ENCODE results near the gene BMP2K. TPM values are rescaled to one million over a fixed set of nuclear protein-coding genes. Genes with fewer than 3 reads are reported as not detected.

Gene BMP2K
- polyA plus RNA-seq, 4 donors, result 9.7 to 134 (median 10.9) TPM

DNA sequence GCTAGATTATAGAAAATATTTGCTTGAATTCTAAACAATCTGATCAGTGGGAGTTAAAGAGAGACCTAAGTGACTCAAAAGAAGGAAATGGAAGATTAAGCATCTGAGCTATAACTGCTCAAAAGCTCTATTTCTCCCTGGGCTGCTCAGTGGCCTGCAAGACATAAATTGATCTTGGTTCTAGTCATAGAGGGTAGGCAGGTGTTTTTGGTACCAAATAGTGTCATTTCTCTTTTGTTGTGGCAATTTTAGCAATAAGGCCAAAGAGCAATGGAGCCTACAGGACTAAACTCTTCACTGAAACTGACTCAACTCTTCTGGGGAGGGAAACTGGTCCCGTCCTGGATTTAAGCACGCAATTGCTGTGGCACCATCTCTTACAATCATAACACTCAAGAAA, 33.9 kb upstream of the BMP2K start:
- DNase-seq (no peak), FAIRE-seq (no peak)
- Histone ChIP-seq H3K36me3 (ENCODE audit: control insufficient read depth in 3 of 3, insufficient read depth in 2 of 3, low read depth in 1 of 3, low read length in 3 of 3) (no peaks in the 10 kb centered on the region), H3K27ac (ENCODE audit: low read depth in 1 of 3, low read length in 2 of 3) (no peak overlapping the region), H3K27me3 (ENCODE audit: control insufficient read depth in 3 of 3, insufficient read depth in 3 of 3, low read length in 3 of 3) (no peaks in the 10 kb centered on the region), H3K9me3 (ENCODE audit: control insufficient read depth in 2 of 2, insufficient read depth in 1 of 2, low read depth in 1 of 2, low read length in 1 of 2) (no peaks in the 10 kb centered on the region), H3K4me1 (ENCODE audit: control insufficient read depth in 3 of 3, insufficient read depth in 2 of 3, low read depth in 1 of 3, low read length in 2 of 3) (no peaks in the 10 kb centered on the region), H3K4me3 (ENCODE audit: low read depth in 1 of 3, low read length in 3 of 3) (no peak overlapping the region)
- WGBS, 3 donors, result 88 to 94% (median 92%) methylated on average over 2 of the region's 2 CpGs

DNA sequence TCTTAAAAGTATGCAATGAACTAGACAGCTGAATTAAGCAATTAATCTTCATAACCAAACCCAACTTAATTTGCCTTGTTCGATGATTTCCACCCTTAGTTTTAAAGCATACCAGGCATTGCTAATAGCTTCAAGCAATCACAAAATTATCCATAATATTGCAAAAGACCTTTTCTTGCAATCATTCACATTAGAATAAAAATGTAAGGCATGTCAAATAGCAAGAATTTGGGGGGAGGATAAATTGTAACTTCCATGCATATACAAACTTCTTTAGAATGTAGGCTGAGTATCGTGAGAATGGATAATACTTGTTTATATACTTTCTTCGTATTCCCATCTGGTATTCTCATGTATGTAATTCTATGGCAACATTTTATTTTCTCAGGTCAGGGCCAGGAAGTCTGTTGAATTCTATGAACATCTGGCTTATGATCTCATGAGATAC, 28.7 kb upstream of the BMP2K start:
- H3K9me3 ChIP-seq (ENCODE audit: control insufficient read depth in 2 of 2, insufficient read depth in 1 of 2, low read depth in 1 of 2, low read length in 1 of 2), result no peaks in the 10 kb centered on the region
- H3K27me3 ChIP-seq (ENCODE audit: control insufficient read depth in 3 of 3, insufficient read depth in 3 of 3, low read length in 3 of 3), result no peaks in the 10 kb centered on the region
- no peaks in the 10 kb centered on the region for H3K4me1 ChIP-seq (ENCODE audit: control insufficient read depth in 3 of 3, insufficient read depth in 2 of 3, low read depth in 1 of 3, low read length in 2 of 3)
- no peak for FAIRE-seq
- 72 to 94% (median 88%) methylated on average over 3 of the region's 3 CpGs for WGBS, 3 donors
- H3K4me3 ChIP-seq (ENCODE audit: low read depth in 1 of 3, low read length in 3 of 3), result no peak overlapping the region
- no peak overlapping the region for H3K27ac ChIP-seq (ENCODE audit: low read depth in 1 of 3, low read length in 2 of 3)
- H3K36me3 ChIP-seq (ENCODE audit: control insufficient read depth in 3 of 3, insufficient read depth in 2 of 3, low read depth in 1 of 3, low read length in 3 of 3), result no peaks in the 10 kb centered on the region
- DNase-seq, result no peak

DNA sequence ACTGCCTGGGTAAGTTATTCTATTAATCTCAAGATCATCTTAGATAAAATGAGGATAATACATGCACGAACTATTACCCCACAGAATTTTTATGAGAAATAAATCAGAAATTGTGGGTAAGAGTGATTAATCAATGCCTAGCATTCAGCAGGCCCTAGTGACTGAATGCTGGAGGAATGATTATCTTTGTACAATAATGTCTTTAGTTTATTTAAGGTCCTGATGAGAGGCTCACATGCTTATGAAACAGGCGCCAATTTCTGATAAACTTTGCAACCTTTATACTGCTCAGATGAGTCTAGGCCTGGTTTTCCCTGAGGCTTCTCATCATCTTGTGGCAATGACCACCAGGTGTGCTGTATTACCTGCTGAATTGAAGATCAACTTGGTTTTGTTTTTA, 27.8 kb upstream of the BMP2K start:
- no peak for FAIRE-seq
- no peaks in the 10 kb centered on the region for H3K4me1 ChIP-seq (ENCODE audit: control insufficient read depth in 3 of 3, insufficient read depth in 2 of 3, low read depth in 1 of 3, low read length in 2 of 3)
- 47 to 62% (median 52%) methylated on average over 2 of the region's 2 CpGs for WGBS, 3 donors

DNA sequence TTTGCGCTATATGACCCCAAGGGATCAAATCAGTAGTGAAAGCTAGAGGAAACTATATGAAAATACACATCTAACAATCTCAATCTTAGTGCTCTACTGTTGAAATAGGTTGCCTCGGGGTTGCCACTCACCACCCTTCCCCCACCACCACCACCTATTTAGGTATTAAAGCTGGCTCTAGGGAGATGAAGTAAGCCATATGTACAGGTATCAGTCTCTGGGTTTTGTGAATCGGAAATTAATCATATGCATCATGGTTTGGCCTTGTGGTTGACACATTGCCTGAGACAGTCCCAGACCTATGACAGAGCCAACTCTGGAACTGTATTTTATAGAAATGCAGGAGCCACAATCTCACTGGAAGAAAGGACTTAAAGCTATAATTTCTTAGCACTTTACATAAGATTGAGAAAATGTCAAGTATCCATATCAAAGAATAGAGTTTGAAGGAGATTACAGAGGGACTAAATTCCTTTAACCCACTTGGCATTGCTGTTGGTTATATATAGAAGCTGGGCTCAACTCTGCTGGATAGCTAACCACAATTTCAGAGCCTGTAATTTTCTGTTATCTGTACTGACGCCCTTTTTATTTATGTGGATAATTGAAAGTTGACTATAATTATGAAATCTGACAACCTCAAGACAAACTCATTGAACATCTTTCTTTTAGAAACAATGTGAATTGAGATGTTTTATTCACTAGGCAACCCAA, 26.7 kb upstream of the BMP2K start:
- H3K36me3 ChIP-seq (ENCODE audit: control insufficient read depth in 3 of 3, insufficient read depth in 2 of 3, low read depth in 1 of 3, low read length in 3 of 3), result no peaks in the 10 kb centered on the region
- H3K4me1 ChIP-seq (ENCODE audit: control insufficient read depth in 3 of 3, insufficient read depth in 2 of 3, low read depth in 1 of 3, low read length in 2 of 3), result no peaks in the 10 kb centered on the region
- FAIRE-seq, result peak; percentile 67
- DNase-seq, result no peak
- no peaks in the 10 kb centered on the region for H3K27me3 ChIP-seq (ENCODE audit: control insufficient read depth in 3 of 3, insufficient read depth in 3 of 3, low read length in 3 of 3)
- WGBS, 3 donors, result 76 to 93% (median 81%) methylated on average over 4 of the region's 4 CpGs
- no peak overlapping the region for H3K27ac ChIP-seq (ENCODE audit: low read depth in 1 of 3, low read length in 2 of 3)
- H3K4me3 ChIP-seq (ENCODE audit: low read depth in 1 of 3, low read length in 3 of 3), result no peak overlapping the region
- no peaks in the 10 kb centered on the region for H3K9me3 ChIP-seq (ENCODE audit: control insufficient read depth in 2 of 2, insufficient read depth in 1 of 2, low read depth in 1 of 2, low read length in 1 of 2)

More for the DNA sequence above, 27.8 kb upstream of the BMP2K start:
- H3K4me3 ChIP-seq (ENCODE audit: low read depth in 1 of 3, low read length in 3 of 3), result no peak overlapping the region
- no peaks in the 10 kb centered on the region for H3K27me3 ChIP-seq (ENCODE audit: control insufficient read depth in 3 of 3, insufficient read depth in 3 of 3, low read length in 3 of 3)
- no peak overlapping the region for H3K27ac ChIP-seq (ENCODE audit: low read depth in 1 of 3, low read length in 2 of 3)
- no peaks in the 10 kb centered on the region for H3K36me3 ChIP-seq (ENCODE audit: control insufficient read depth in 3 of 3, insufficient read depth in 2 of 3, low read depth in 1 of 3, low read length in 3 of 3)
- DNase-seq, result peak in 1 of 2 donors; percentile 31
- H3K9me3 ChIP-seq (ENCODE audit: control insufficient read depth in 2 of 2, insufficient read depth in 1 of 2, low read depth in 1 of 2, low read length in 1 of 2), result no peaks in the 10 kb centered on the region

DNA sequence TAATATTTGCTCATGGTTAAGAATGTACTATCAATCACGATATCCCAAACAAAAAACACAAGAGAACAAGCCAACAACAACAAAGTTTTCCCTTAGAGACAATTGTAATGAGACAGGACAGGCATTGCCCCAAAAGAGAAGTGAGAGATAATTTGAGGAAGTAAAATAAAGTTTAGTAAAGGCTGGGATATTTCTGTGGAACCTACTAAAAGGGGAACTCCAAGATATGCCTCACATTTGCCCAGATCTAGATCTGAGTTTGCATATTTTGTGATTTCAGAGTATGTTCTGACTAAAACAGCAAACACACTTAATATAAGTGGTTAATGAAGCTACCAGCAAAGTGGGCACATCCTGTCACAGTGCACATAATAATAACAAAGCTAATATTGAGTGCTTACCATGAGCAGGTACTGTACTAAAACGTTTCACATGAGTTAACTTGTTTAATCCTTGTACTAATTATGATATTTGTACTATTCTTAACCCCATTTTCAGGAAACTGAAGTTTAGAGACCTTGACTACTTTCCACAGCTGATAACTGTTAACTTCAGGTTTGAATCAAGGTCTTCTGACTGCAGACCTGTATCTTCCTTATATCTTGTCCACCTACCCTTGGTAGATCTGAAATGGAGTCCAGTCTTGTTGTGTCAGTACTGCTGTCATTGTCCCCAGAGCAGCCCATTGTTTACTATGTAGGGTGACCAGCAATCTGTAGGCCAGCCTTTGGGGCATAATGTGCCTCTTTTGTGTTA, 26.0 kb upstream of the BMP2K start:
- H3K4me1 ChIP-seq (ENCODE audit: control insufficient read depth in 3 of 3, insufficient read depth in 2 of 3, low read depth in 1 of 3, low read length in 2 of 3), result no peaks in the 10 kb centered on the region
- no peak overlapping the region for H3K27ac ChIP-seq (ENCODE audit: low read depth in 1 of 3, low read length in 2 of 3)
- H3K4me3 ChIP-seq (ENCODE audit: low read depth in 1 of 3, low read length in 3 of 3), result no peak overlapping the region
- H3K36me3 ChIP-seq (ENCODE audit: control insufficient read depth in 3 of 3, insufficient read depth in 2 of 3, low read depth in 1 of 3, low read length in 3 of 3), result no peaks in the 10 kb centered on the region
- DNase-seq (no peak), FAIRE-seq (no peak)
- no peaks in the 10 kb centered on the region for H3K27me3 ChIP-seq (ENCODE audit: control insufficient read depth in 3 of 3, insufficient read depth in 3 of 3, low read length in 3 of 3)
- no peaks in the 10 kb centered on the region for H3K9me3 ChIP-seq (ENCODE audit: control insufficient read depth in 2 of 2, insufficient read depth in 1 of 2, low read depth in 1 of 2, low read length in 1 of 2)
- 35 to 56% (median 55%) methylated on average over 2 of the region's 2 CpGs for whole genome bisulfite sequencing, 3 donors

DNA sequence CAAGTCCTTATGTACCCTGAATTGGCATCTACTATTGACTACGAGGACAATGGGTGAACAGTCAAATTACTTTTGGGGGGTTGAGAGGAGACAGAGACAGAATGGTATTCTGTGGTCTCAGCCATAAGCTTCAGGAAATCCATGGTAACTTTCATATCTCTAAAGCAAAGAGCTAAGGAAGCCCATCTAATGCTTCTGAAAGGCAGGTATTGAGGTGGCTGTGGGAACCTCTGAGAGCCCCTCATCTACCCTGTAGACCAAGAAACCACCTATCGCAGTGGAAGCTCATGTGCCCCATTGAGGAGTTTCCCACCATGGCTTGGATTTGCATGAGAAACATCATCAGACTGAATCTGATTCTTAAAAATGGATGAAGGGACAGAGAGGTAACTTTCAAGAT, 23.1 kb upstream of the BMP2K start:
- Histone ChIP-seq H3K9me3 (ENCODE audit: control insufficient read depth in 2 of 2, insufficient read depth in 1 of 2, low read depth in 1 of 2, low read length in 1 of 2) (no peaks in the 10 kb centered on the region), H3K4me3 (ENCODE audit: low read depth in 1 of 3, low read length in 3 of 3) (no peak overlapping the region), H3K36me3 (ENCODE audit: control insufficient read depth in 3 of 3, insufficient read depth in 2 of 3, low read depth in 1 of 3, low read length in 3 of 3) (no peaks in the 10 kb centered on the region), H3K4me1 (ENCODE audit: control insufficient read depth in 3 of 3, insufficient read depth in 2 of 3, low read depth in 1 of 3, low read length in 2 of 3) (peaks cover 0 to 6% (median 0%) of the 10 kb centered on the region in 3 donors), H3K27ac (ENCODE audit: low read depth in 1 of 3, low read length in 2 of 3) (no peak overlapping the region), H3K27me3 (ENCODE audit: control insufficient read depth in 3 of 3, insufficient read depth in 3 of 3, low read length in 3 of 3) (no peaks in the 10 kb centered on the region)
- no peak for DNase-seq
- no peak for FAIRE-seq
- WGBS, 3 donors, result 92 to 95% (median 92%) methylated on average over 2 of the region's 2 CpGs

DNA sequence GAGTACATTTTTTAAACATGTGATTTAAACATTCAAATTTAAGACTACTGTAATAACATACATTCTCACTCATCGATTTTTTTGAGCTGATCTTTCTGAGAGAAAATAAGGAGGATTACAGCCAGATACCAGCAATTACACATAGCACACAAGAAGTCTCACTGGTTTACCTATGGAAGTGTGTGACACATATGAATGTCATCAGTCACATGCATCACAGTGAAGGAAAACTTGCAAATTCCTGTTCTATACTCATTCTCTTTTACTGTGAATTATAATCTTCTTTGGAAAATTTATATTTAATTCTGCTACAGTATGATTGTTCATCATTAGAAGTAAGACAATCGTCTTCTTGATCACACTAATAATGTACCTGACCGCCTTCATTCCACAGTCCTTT, 21.3 kb upstream of the BMP2K start:
- Histone ChIP-seq H3K27me3 (ENCODE audit: control insufficient read depth in 3 of 3, insufficient read depth in 3 of 3, low read length in 3 of 3) (no peaks in the 10 kb centered on the region), H3K4me1 (ENCODE audit: control insufficient read depth in 3 of 3, insufficient read depth in 2 of 3, low read depth in 1 of 3, low read length in 2 of 3) (peaks cover 0 to 7% (median 0%) of the 10 kb centered on the region in 3 donors), H3K27ac (ENCODE audit: low read depth in 1 of 3, low read length in 2 of 3) (no peak overlapping the region), H3K36me3 (ENCODE audit: control insufficient read depth in 3 of 3, insufficient read depth in 2 of 3, low read depth in 1 of 3, low read length in 3 of 3) (no peaks in the 10 kb centered on the region), H3K9me3 (ENCODE audit: control insufficient read depth in 2 of 2, insufficient read depth in 1 of 2, low read depth in 1 of 2, low read length in 1 of 2) (no peaks in the 10 kb centered on the region), H3K4me3 (ENCODE audit: low read depth in 1 of 3, low read length in 3 of 3) (no peak overlapping the region)
- FAIRE-seq, result no peak
- 82 to 87% (median 83%) methylated on average over 3 of the region's 3 CpGs for WGBS, 3 donors
- DNase-seq, result no peak

DNA sequence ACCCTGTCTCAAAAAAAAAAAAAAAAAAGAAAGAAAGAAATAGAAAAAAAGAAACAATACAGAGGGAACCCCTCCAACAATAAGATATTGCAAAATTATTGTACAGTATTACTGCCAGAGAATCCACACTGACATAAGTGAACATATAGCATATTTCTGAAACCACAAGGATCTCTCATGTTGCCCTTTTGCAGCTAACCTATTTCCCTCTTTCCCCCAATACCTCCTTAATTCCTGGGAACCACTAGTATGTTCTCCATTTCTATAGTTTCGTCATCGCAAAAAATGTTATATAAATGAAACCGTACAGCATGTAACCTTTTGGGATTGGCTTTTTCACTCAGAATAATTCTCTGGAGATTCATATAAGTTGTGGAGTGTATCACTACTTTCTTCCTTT, 20.0 kb upstream of the BMP2K start:
- H3K27me3 ChIP-seq (ENCODE audit: control insufficient read depth in 3 of 3, insufficient read depth in 3 of 3, low read length in 3 of 3), result no peaks in the 10 kb centered on the region
- no peak overlapping the region for H3K27ac ChIP-seq (ENCODE audit: low read depth in 1 of 3, low read length in 2 of 3)
- H3K9me3 ChIP-seq (ENCODE audit: control insufficient read depth in 2 of 2, insufficient read depth in 1 of 2, low read depth in 1 of 2, low read length in 1 of 2), result no peaks in the 10 kb centered on the region
- H3K4me1 ChIP-seq (ENCODE audit: control insufficient read depth in 3 of 3, insufficient read depth in 2 of 3, low read depth in 1 of 3, low read length in 2 of 3), result peaks cover 0 to 7% (median 0%) of the 10 kb centered on the region in 3 donors
- DNase-seq, result no peak
- no peak overlapping the region for H3K4me3 ChIP-seq (ENCODE audit: low read depth in 1 of 3, low read length in 3 of 3)
- H3K36me3 ChIP-seq (ENCODE audit: control insufficient read depth in 3 of 3, insufficient read depth in 2 of 3, low read depth in 1 of 3, low read length in 3 of 3), result no peaks in the 10 kb centered on the region
- FAIRE-seq, result no peak
- WGBS, 3 donors, result 93 to 98% (median 95%) methylated on average over 3 of the region's 3 CpGs

All from small intestine (tissue), 7 donors.